Kidney (tissue), 14 donors: ENCODE results near the gene TCF3. TPM values are rescaled to one million over a fixed set of nuclear protein-coding genes. Genes with fewer than 3 reads are reported as not detected.

Experiments
- DNase-seq, 5 donors: peaks; one replicate each; pipeline ENCODE4 v3.0.0-alpha.2; 2013 to 2020
- FAIRE-seq: peaks from 2 replicates; lab custom pipeline; 2012; peaks lifted over from hg19 to GRCh38; lab: Jason Lieb, UNC
- H3K27ac ChIP-seq, 2 donors: one replicate each; pipeline ENCODE4 v1.7.0; 2013; ENCODE audit warnings: low read depth in 2 of 2, low read length in 2 of 2, inconsistent platforms in 1 of 2
- H3K27me3 ChIP-seq: one replicate; pipeline ENCODE4 v1.7.1; 2013; ENCODE audit warnings: low read length, inconsistent platforms; ENCODE audit not compliant: control insufficient read depth, insufficient read depth
- H3K36me3 ChIP-seq, 3 donors: one replicate each; pipeline versions ENCODE4 v1.7.0 to v1.7.1; 2013; ENCODE audit warnings: low read length in 3 of 3, control low read depth in 1 of 3, inconsistent platforms in 1 of 3; ENCODE audit not compliant: insufficient read depth in 3 of 3, control insufficient read depth in 2 of 3
- H3K4me1 ChIP-seq, 3 donors: one replicate each; pipeline versions ENCODE4 v1.7.0 to v1.7.1; 2013; ENCODE audit warnings: low read length in 3 of 3, inconsistent platforms in 1 of 3, low read depth in 1 of 3; ENCODE audit not compliant: control insufficient read depth in 2 of 3, insufficient read depth in 2 of 3
- H3K4me3 ChIP-seq, 3 donors: one replicate each; pipeline versions ENCODE4 v1.7.0 to v1.8.1; 2013; ENCODE audit warnings: low read length in 3 of 3, control low read depth in 1 of 3, inconsistent platforms in 1 of 3
- H3K9ac ChIP-seq, 3 donors: one replicate each; pipeline versions ENCODE4 v1.7.0 to v1.7.1; 2013; ENCODE audit warnings: low read length in 3 of 3, control low read depth in 1 of 3, inconsistent platforms in 1 of 3
- H3K9me3 ChIP-seq, 3 donors: one replicate each; pipeline versions ENCODE4 v1.7.0 to v1.7.1; 2013; ENCODE audit warnings: low read length in 3 of 3, control low read depth in 1 of 3, inconsistent platforms in 1 of 3; ENCODE audit not compliant: control insufficient read depth in 2 of 3, insufficient read depth in 1 of 3
- CTCF ChIP-seq: IDR thresholded peaks from 3 replicates; pipeline ENCODE4 v1.5.1; 2012; ENCODE audit warnings: mild to moderate bottlenecking, moderate library complexity, borderline replicate concordance; ENCODE audit not compliant: insufficient read depth; ENCODE audit errors: extremely low read depth
- intact Hi-C: fragments of 100-400 bp; cut with DNase I; formaldehyde crosslinking; loops from one replicate; pipeline ENCODE4 v1.11.1; 2022
- polyA plus RNA-seq: library from polyadenylated mRNA; stranded (reverse); fragments of 350-450 nt; fragmentation: Illumina TruSeq; extraction: RNeasy Lipid Tissue Mini Kit (QIAGEN cat#74804); gene quantifications from one replicate; pipeline ENCODE4 v1.2.3, GENCODE V29; 2014; ENCODE audit warnings: low read depth, low replicate concordance; ENCODE audit not compliant: insufficient read depth
- total RNA-seq: library from RNA; stranded (reverse); fragmentation: NEBNext Ultra II Directional; extraction: Animal tissue kit (Norgen Biotek cat#: 25700); gene quantifications from one replicate; pipeline ENCODE4 v1.2.1, GENCODE V29; 2021
- donor health status: control.
- donor health status: control.
- donor health status: control.
- donor health status: control.
- donor health status: control.
- donor health status: DM: yes; HTN: yes; CAD: no.
- donor health status: Normal renal cell carcinoma (clear cell type).

Gene TCF3
- total and polyA plus RNA-seq, 2 donors from 2014 or later = 20.3 to 50.2 TPM

GRCh38 chr19:1602091-1602707 lies 50.2 kb downstream of the TCF3 start:
- no peak for TF ChIP-seq CTCF
- Histone ChIP-seq H3K9ac (no peak overlapping the region), H3K36me3 (peaks cover 4 to 13% (median 9%) of the 10 kb centered on the region in 3 donors), H3K27me3 (no peaks in the 10 kb centered on the region), H3K4me1 (peaks cover 0 to 14% (median 3%) of the 10 kb centered on the region in 3 donors), H3K27ac (no peak overlapping the region), H3K4me3 (no peak overlapping the region), H3K9me3 (no peaks in the 10 kb centered on the region)
- intact Hi-C loops = no loop called here
- no peak for FAIRE-seq
- no peak for DNase-seq

- no peak overlapping the region for H3K4me3 ChIP-seq
- intact Hi-C loops = no loop called here
- H3K36me3 ChIP-seq = peaks cover 4 to 15% (median 10%) of the 10 kb centered on the region in 3 donors
- FAIRE-seq = no peak
- no peaks in the 10 kb centered on the region for H3K9me3 ChIP-seq
- no peaks in the 10 kb centered on the region for H3K27me3 ChIP-seq
- H3K9ac ChIP-seq = no peak overlapping the region
- TF ChIP-seq CTCF = no peak
- no peak overlapping the region for H3K27ac ChIP-seq
- peaks cover 0 to 14% (median 3%) of the 10 kb centered on the region in 3 donors for H3K4me1 ChIP-seq
- no peak for DNase-seq
Observed at GRCh38 chr19:1601613-1602064, 50.8 kb downstream of the TCF3 start.

DNA sequence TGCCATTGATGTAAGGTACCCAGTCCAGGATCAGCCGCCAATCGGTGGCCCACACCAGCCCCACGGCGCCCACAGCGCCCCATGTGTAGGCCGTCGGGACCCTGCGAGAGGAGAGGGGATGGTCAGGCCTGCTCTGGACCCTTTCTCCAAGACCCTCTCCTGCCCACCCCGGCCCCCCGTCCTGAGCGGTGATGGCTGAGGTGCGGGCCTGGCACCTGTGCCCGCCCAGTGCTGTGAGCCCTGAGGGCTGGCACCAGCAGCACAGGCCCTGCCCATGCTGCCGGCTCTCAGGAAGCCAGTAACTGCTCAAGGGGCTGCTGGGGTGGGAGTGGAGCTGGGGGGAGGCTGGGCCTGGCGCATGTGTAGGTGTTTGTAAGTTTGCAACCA lies 53.0 kb downstream of the TCF3 start:
- TF ChIP-seq CTCF = no peak
- H3K9ac ChIP-seq = no peak overlapping the region
- H3K9me3 ChIP-seq = no peaks in the 10 kb centered on the region
- intact Hi-C loops = no loop called here
- H3K27me3 ChIP-seq = no peaks in the 10 kb centered on the region
- FAIRE-seq = no peak
- peaks cover 0 to 7% (median 0%) of the 10 kb centered on the region in 3 donors for H3K4me1 ChIP-seq
- H3K27ac ChIP-seq = no peak overlapping the region
- H3K4me3 ChIP-seq = no peak overlapping the region
- peak in 1 of 5 donors; percentile 63 for DNase-seq
- peaks cover 4 to 15% (median 10%) of the 10 kb centered on the region in 3 donors for H3K36me3 ChIP-seq
